IMR-90 (cell line): ENCODE results near the gene MYO7B. TPM values are rescaled to one million over a fixed set of nuclear protein-coding genes. Genes with fewer than 3 reads are reported as not detected.

Source experiments
- ATAC-seq: fragments of 200-7000 bp; cut with Tn5 transposase; 2 replicates; pipeline ENCODE4 v1.9.1; 2020; ENCODE audit warnings: low read depth, mild to moderate bottlenecking, moderate library complexity
- BruUV-seq: library from RNA; stranded (reverse); fragments of 400-500 nt; replicated peaks from 2 replicates; lab custom pipeline; 2021; lab: Mats Ljungman, UMichigan
- CTCF ChIA-PET: fragments of 300-600 bp; formaldehyde crosslinking; extraction: SDS; loops from one replicate; lab custom pipeline; 2021; ENCODE audit warnings: antibody characterized with exemption; lab: Yijun Ruan, JAX
- POLR2A ChIA-PET: fragments of 300-600 bp; sonication (Branson Sonifier 250); formaldehyde crosslinking; loops from one replicate; lab custom pipeline; 2022; ENCODE audit warnings: antibody characterized with exemption; ENCODE audit not compliant: unreplicated experiment; lab: Charles Lee
- DNase-seq: peaks from one replicate; pipeline ENCODE4 v3.0.0; 2013
- H2AFZ ChIP-seq: replicated peaks from 2 replicates; pipeline ENCODE3; 2013; ENCODE audit warnings: low read length, mild to moderate bottlenecking; ENCODE audit not compliant: poor library complexity
- H2AK5ac ChIP-seq: 2 replicates; pipeline ENCODE4 v1.6.1; 2013; ENCODE audit warnings: low read depth, low read length, inconsistent platforms
- H2AK9ac ChIP-seq: replicated peaks from 2 replicates; pipeline ENCODE3; 2013; ENCODE audit warnings: mild to moderate bottlenecking, low read depth, low read length, moderate library complexity; ENCODE audit not compliant: poor library complexity
- H2BK120ac ChIP-seq: 2 replicates; pipeline ENCODE4 v1.6.1; 2013; ENCODE audit warnings: low read depth, low read length, inconsistent platforms
- H2BK15ac ChIP-seq: 3 replicates; pipeline ENCODE4 v1.6.1; 2013; ENCODE audit warnings: low read depth, low read length, inconsistent platforms
- H2BK20ac ChIP-seq: 2 replicates; pipeline ENCODE4 v1.6.1; 2013; ENCODE audit warnings: low read depth, mild to moderate bottlenecking, inconsistent platforms, low read length, moderate library complexity
- H2BK5ac ChIP-seq: 2 replicates; pipeline ENCODE4 v1.6.1; 2013; ENCODE audit warnings: mild to moderate bottlenecking, low read depth, low read length, inconsistent platforms; ENCODE audit not compliant: poor library complexity, severe bottlenecking
- H3K14ac ChIP-seq: replicated peaks from 2 replicates; pipeline ENCODE4 v1.6.1; 2013; ENCODE audit warnings: low read depth, low read length, inconsistent platforms
- H3K18ac ChIP-seq: 2 replicates; pipeline ENCODE4 v1.6.1; 2013; ENCODE audit warnings: low read depth, low read length, control low read depth
- H3K23ac ChIP-seq: 2 replicates; pipeline ENCODE4 v1.6.1; 2013; ENCODE audit warnings: low read depth, low read length, inconsistent platforms
- H3K27ac ChIP-seq: 2 replicates; pipeline ENCODE4 v1.5.1; 2013; ENCODE audit warnings: mild to moderate bottlenecking, control low read depth, low read length; ENCODE audit not compliant: insufficient read depth
- H3K27me3 ChIP-seq: 2 replicates; pipeline ENCODE4 v1.6.1; 2013; ENCODE audit warnings: low read length; ENCODE audit not compliant: control insufficient read depth, insufficient read depth
- H3K36me3 ChIP-seq: 2 replicates; pipeline ENCODE4 v1.6.1; 2013; ENCODE audit warnings: low read length, mixed read lengths; ENCODE audit not compliant: control insufficient read depth, insufficient read depth
- H3K4ac ChIP-seq: 2 replicates; pipeline ENCODE4 v1.6.1; 2013; ENCODE audit warnings: low read depth, low read length, inconsistent platforms
- H3K4me1 ChIP-seq: 2 replicates; pipeline ENCODE4 v1.6.1; 2013; ENCODE audit warnings: low read length, mixed read lengths; ENCODE audit not compliant: control insufficient read depth, insufficient read depth
- H3K4me2 ChIP-seq: 2 replicates; pipeline ENCODE4 v1.6.1; 2013; ENCODE audit warnings: low read depth, mild to moderate bottlenecking, control low read depth, low read length, moderate library complexity
- H3K4me3 ChIP-seq: 2 replicates; pipeline ENCODE4 v1.5.1; 2013; ENCODE audit warnings: low read depth, mild to moderate bottlenecking, control low read depth, low read length, moderate library complexity; ENCODE audit not compliant: insufficient read depth
- H3K56ac ChIP-seq: 2 replicates; pipeline ENCODE4 v1.6.1; 2013; ENCODE audit warnings: low read length, inconsistent platforms; ENCODE audit not compliant: insufficient read depth; ENCODE audit errors: extremely low read depth
- H3K79me1 ChIP-seq, 2 experiments: 2 replicates each; pipeline ENCODE4 v1.6.1; 2013; ENCODE audit warnings: low read length in 2 of 2, inconsistent platforms in 1 of 2, low read depth in 1 of 2
- H3K9ac ChIP-seq: 2 replicates; pipeline ENCODE4 v1.6.1; 2013; ENCODE audit warnings: low read depth, low read length, control low read depth
- H3K9me1 ChIP-seq: 2 replicates; pipeline ENCODE4 v1.6.1; 2013; ENCODE audit warnings: low read length, inconsistent platforms; ENCODE audit not compliant: insufficient read depth
- H3K9me3 ChIP-seq: 2 replicates; pipeline ENCODE4 v1.6.1; 2013; ENCODE audit warnings: low read length; ENCODE audit not compliant: control insufficient read depth, insufficient read depth
- H4K20me1 ChIP-seq: 2 replicates; pipeline ENCODE4 v1.6.1; 2013; ENCODE audit warnings: low read length, inconsistent platforms; ENCODE audit not compliant: insufficient read depth
- H4K5ac ChIP-seq: 2 replicates; pipeline ENCODE4 v1.6.1; 2013; ENCODE audit warnings: mild to moderate bottlenecking, low read depth, low read length, control low read depth
- H4K8ac ChIP-seq, 2 experiments: 2 replicates each; pipeline ENCODE4 v1.6.1; 2013; ENCODE audit warnings: low read depth in 2 of 2, low read length in 2 of 2, control low read depth in 1 of 2, inconsistent platforms in 1 of 2
- H4K91ac ChIP-seq: 2 replicates; pipeline ENCODE4 v1.6.1; 2013; ENCODE audit warnings: low read depth, low read length, inconsistent platforms; ENCODE audit not compliant: insufficient read depth
- BHLHE40 ChIP-seq: fragments of 150-350 bp; IDR thresholded peaks from 2 replicates; pipeline ENCODE4 v1.6.1; 2016; ENCODE audit warnings: mild to moderate bottlenecking, low read depth, low read length
- MAFK ChIP-seq: IDR thresholded peaks from 2 replicates; pipeline ENCODE4 v1.6.1; 2012; ENCODE audit warnings: low read depth, low read length, improper control_type of control experiment
- MXI1 ChIP-seq: IDR thresholded peaks from 2 replicates; pipeline ENCODE4 v1.6.1; 2012; ENCODE audit warnings: low read depth, mild to moderate bottlenecking, low read length, moderate library complexity, borderline replicate concordance
- NFE2L2 ChIP-seq: fragments of 150-350 bp; IDR thresholded peaks from 2 replicates; pipeline ENCODE4 v1.6.1; 2016; ENCODE audit warnings: low read depth, mild to moderate bottlenecking, low read length
- POLR2A ChIP-seq: IDR thresholded peaks from 2 replicates; pipeline ENCODE4 v1.6.1; 2012; ENCODE audit warnings: mild to moderate bottlenecking, low read depth, low read length
- RAD21 ChIP-seq: IDR thresholded peaks from 2 replicates; pipeline ENCODE4 v1.6.1; 2012; ENCODE audit warnings: low read length, improper control_type of control experiment
- RFX5 ChIP-seq: IDR thresholded peaks from 2 replicates; pipeline ENCODE4 v1.8.0; 2012; ENCODE audit warnings: low read depth, mild to moderate bottlenecking, low read length, moderate library complexity
- SMC3 ChIP-seq: fragments of 150-350 bp; IDR thresholded peaks from 2 replicates; pipeline ENCODE4 v1.6.1; 2016; ENCODE audit warnings: low read depth, mild to moderate bottlenecking, antibody characterized with exemption, low read length, moderate library complexity
- USF2 ChIP-seq: fragments of 150-350 bp; IDR thresholded peaks from 2 replicates; pipeline ENCODE4 v1.6.1; 2017; ENCODE audit warnings: mild to moderate bottlenecking, antibody characterized with exemption, low read length, low read depth
- WGBS, 2 experiments: methylation state at CpG; one replicate each; pipeline versions ENCODE4 v1.1.5 to v1.1.7; 2013; ENCODE audit warnings: missing lambda C conversion rate in 2 of 2; ENCODE audit not compliant: insufficient read length in 1 of 2; ENCODE audit errors: extremely low coverage in 2 of 2; 5-methylcytosine and 5-hydroxymethylcytosine counted together
- dilution Hi-C: fragments of 300-500 bp; cut with HindIII; formaldehyde crosslinking; loops from one replicate; pipeline ENCODE4 v1.14.3; 2018; ENCODE audit warnings: low sequenced_read_pairs; ENCODE audit not compliant: unreplicated experiment
- in situ Hi-C: fragments of 300-500 bp; cut with MboI; formaldehyde crosslinking; loops from 3 replicates; pipeline ENCODE4 v1.14.3; 2019; ENCODE audit warnings: low sequenced_read_pairs, inconsistent platforms, mixed read lengths
- intact Hi-C: fragments of 100-400 bp; cut with micrococcal nuclease; formaldehyde crosslinking; loops from 2 replicates; pipeline ENCODE4 v1.10.0; 2022
- polyA plus RNA-seq, 3 experiments: library from polyadenylated mRNA; depleted of rRNA; stranded (reverse); fragments of >200 nt; gene quantifications; 2 replicates each; pipeline ENCODE4 v1.2.3, GENCODE V29; 2012; ENCODE audit warnings: low replicate concordance in 1 of 3
- total RNA-seq: library from RNA; depleted of rRNA; stranded (reverse); fragments of >200 nt; gene quantifications from 2 replicates; pipeline ENCODE4 v1.2.3, GENCODE V29; 2012
- TF ChIP-seq, protein P1 (sequence below): conservative IDR thresholded peaks from 2 replicates; pipeline ENCODE4 v1.5.1; 2012; ENCODE audit warnings: mild to moderate bottlenecking, low read depth, low read length, improper control_type of control experiment

MYO7B gene
- total and polyA plus RNA-seq, 2 of the 4 experiments (the other 2 are of a cell fraction): 0.18 to 0.46 TPM

GRCh38 chr2:127570282-127571250 is 35.1 kb downstream of the MYO7B start:
- no peaks in the 10 kb centered on the region; the same call in 1 of the 2 replicates for H3K9me1 ChIP-seq
- H2BK5ac ChIP-seq: no peak overlapping the region
- dilution Hi-C loops: no loop called here
- no peak overlapping the region for H3K27ac ChIP-seq
- POLR2A ChIA-PET: no interaction called here
- BruUV-seq: no TSS peak
- no peaks in the 10 kb centered on the region for H3K36me3 ChIP-seq
- TF ChIP-seq NFE2L2: no peak
- TF ChIP-seq, protein P1, sequence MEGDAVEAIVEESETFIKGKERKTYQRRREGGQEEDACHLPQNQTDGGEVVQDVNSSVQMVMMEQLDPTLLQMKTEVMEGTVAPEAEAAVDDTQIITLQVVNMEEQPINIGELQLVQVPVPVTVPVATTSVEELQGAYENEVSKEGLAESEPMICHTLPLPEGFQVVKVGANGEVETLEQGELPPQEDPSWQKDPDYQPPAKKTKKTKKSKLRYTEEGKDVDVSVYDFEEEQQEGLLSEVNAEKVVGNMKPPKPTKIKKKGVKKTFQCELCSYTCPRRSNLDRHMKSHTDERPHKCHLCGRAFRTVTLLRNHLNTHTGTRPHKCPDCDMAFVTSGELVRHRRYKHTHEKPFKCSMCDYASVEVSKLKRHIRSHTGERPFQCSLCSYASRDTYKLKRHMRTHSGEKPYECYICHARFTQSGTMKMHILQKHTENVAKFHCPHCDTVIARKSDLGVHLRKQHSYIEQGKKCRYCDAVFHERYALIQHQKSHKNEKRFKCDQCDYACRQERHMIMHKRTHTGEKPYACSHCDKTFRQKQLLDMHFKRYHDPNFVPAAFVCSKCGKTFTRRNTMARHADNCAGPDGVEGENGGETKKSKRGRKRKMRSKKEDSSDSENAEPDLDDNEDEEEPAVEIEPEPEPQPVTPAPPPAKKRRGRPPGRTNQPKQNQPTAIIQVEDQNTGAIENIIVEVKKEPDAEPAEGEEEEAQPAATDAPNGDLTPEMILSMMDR: no peak
- no peak for TF ChIP-seq SMC3
- TF ChIP-seq BHLHE40: no peak
- TF ChIP-seq POLR2A: no peak
- TF ChIP-seq RFX5: no peak
- no peak for TF ChIP-seq RAD21
- no peak for TF ChIP-seq MXI1
- no peak for TF ChIP-seq MAFK
- no peak for TF ChIP-seq USF2
- 67% methylated on average over 9 of the region's 18 CpGs; no CpG with 5 or more reads in 1 of the 2 experiments for WGBS, 2 experiments
- H3K4me3 ChIP-seq: no peak overlapping the region
- H3K9ac ChIP-seq: no peak overlapping the region
- no peak overlapping the region for H2AFZ ChIP-seq
- H2AK5ac ChIP-seq: no peak overlapping the region
- no peak overlapping the region for H4K91ac ChIP-seq
- in situ Hi-C loops: no loop called here
- intact Hi-C loops: no loop called here
- DNase-seq (peak; percentile 5), ATAC-seq (no peak)
- H3K14ac ChIP-seq: no peak overlapping the region
- no peak overlapping the region for H3K18ac ChIP-seq
- H3K4ac ChIP-seq: no peak overlapping the region
- H2BK20ac ChIP-seq: no peak overlapping the region
- H3K56ac ChIP-seq: no peak overlapping the region
- CTCF ChIA-PET: no interaction called here
- no peak overlapping the region for H3K4me2 ChIP-seq
- no peak overlapping the region for H2BK15ac ChIP-seq
- H4K8ac ChIP-seq: no peak overlapping the region
- H4K20me1 ChIP-seq: no peaks in the 10 kb centered on the region
- H3K79me1 ChIP-seq: no peaks in the 10 kb centered on the region
- H3K9me3 ChIP-seq: no peaks in the 10 kb centered on the region
- H3K27me3 ChIP-seq: peaks cover 6% of the 10 kb centered on the region; the same call in 1 of the 2 replicates
- no peaks in the 10 kb centered on the region; the same call in 1 of the 2 replicates for H3K4me1 ChIP-seq
- H2BK120ac ChIP-seq: no peak overlapping the region
- H3K23ac ChIP-seq: no peak overlapping the region
- H2AK9ac ChIP-seq: peak overlapping the region; percentile 56
- no peak overlapping the region for H4K5ac ChIP-seq
